HG03139 (cell line): ENCODE results near the gene BBS9.

Experiments
- ATAC-seq: cut with Tn5 transposase; IDR thresholded peaks from one replicate; pipeline ENCODE4 v1.9.1; 2021; ENCODE audit not compliant: unreplicated experiment

The BBS9 gene

DNA sequence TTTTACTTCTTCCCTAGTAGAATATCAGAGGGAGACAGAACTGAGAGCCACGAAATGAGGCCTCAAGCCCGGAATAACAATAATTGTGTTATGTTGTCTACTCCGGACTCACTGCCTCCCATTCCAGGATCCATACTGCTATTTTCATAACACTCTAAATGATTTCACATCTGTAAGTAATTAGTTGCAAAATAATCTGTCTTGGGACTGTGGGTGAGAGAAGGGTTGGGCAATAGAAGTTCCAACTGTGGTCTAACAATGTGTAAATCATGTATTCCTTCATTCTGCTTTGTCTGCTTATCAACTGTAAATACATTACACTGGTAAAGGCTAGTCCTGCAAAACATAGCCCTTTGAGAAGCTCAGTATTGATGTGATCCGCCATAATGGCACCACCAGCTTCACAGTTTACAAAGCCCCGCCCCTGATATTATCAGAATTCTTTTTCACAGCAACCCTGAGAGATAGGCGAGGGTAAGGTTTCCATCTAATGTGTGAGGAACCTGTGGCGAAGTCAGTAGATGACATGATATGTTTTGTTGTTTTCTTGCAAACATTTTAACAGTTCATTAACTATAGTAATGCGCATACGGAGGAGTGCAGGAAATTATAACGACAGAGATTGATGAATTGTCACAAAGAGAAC, 510.3 kb downstream of the BBS9 start:
- no peak for ATAC-seq

DNA sequence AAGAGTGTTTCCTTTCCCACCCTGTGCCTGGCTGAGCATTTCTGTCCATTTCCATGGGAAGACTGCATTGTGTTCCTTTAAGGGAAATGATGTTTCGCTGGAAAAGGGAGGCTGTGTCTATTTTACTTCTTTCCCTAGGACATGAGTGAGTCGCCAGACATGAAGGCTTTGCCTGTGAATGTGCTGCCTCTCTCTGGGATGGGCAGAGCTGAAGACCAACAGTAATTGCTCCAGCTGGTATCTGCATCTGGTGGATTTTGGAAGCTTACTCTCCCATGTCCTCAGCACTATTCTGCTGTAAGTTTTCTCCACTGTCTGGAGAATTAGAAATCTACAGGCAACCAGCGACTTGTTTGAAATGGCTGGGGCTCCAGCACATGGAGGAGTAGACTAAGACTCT, 511.4 kb downstream of the BBS9 start:
- no peak for ATAC-seq

DNA sequence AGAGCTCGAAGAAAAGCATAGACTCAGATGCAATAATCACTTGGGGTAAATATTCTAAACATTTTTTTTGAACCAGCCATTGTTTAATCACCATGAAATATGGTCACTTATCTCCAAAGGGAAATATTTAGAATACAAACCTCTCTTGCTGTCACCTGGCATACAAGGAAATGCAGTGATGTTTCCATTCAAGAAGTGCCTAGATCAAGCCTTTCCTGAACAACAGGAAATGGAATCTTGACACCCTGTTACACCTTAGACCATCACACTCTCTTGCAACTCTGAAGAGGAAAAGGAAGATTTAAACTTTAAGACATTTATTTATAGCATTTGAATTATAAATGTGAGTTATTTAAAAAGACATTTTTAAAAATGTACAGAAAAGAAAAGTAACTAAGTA, 512.9 kb downstream of the BBS9 start:
- ATAC-seq = no peak

DNA sequence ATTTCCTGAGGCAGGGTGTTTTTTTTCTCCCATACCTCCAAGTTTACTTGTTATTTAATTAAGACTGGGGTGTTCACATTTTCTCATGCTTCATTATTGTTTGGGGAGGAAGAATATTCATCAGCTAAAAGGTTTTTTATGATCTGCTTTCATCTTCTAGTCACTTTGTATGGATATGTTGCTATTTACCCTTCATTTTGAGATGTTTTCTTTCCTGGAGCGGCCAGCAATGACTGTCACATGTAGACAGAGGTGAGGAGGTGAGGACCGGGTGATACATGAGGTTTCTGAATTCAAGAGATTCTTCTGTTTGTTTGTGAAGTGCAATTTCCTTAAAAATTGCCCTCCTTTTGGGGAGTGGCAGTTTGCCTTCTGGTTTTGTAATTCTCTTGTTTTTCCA, 514.2 kb downstream of the BBS9 start:
- no peak for ATAC-seq

DNA sequence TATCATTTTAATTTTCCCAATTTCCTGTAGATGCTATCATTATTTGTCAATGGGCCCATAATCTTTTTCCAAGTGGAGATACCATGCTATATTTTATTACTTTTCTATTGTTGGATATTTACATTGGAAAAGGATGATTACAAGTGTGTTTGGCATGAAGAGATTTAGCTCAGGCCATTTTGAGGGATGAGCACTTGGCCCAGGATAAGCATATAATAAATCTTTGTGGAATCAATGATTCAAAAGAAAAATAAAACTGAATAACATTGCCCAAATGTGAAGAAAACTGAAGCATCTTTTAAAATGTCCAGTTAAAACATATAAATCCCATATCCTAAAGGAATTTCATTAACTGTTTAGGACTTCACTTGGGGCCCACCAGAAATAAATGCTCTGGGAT, 515.1 kb downstream of the BBS9 start:
- no peak for ATAC-seq

DNA sequence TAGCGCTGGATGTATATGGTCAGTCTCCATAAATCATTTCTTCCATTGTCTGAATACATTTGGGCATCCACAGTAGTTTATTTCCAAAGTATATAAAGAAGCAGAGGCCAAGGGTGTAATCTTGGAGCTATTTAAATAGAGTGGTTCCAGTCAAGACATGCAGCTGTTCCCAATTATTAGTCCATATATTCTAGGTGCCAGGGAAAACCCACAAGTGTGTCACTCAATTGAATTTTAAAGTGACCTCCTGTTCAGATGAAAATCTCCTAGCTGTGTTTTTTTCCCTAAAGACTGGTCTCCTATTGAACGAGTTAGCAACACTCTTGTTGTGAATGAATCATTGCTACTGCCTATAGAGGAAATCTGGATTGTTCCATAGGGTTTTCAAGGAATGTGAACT, 515.7 kb downstream of the BBS9 start:
- no peak for ATAC-seq

DNA sequence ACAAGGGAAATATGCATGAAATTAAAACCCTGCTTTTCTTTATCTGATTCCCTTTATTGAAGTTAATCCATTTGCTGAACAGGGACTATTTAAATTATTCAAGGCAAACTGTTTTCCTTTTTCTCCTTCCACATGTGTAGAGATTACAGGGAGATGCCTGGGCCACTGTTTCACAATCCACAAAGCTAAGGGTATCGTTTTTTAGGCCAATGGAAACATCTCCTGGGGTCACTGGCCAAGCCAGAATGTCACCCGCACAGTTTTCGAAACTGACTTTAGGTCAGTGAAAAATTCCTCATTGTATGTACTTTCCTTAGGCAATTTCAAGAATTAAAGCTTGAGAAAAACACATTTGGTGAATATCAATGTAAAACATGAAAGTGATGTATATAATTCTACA, 516.8 kb downstream of the BBS9 start:
- ATAC-seq = no peak

DNA sequence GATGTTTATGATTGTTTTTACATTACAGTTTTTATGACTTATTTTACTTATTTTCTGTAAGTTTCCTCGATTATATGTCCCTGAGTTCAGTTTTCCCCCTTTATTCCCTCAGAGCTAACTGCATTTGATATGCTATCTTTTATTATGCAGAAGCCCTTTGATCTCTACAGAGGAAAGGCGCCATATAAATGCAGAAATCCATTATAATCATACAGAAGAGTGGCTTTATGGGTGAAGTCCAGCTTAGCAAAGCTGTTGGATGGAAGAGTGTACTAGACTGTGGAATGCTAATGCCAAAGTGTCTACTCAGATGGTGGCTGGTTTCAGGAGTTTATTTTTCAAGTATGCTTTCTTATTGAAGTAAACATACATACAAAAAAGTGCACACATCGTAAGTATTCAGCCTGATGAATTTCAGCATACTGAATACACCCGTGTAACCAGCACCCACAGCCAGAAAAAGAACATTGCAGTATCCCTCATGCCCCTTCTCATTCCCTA, 517.6 kb downstream of the BBS9 start:
- no peak for ATAC-seq

DNA sequence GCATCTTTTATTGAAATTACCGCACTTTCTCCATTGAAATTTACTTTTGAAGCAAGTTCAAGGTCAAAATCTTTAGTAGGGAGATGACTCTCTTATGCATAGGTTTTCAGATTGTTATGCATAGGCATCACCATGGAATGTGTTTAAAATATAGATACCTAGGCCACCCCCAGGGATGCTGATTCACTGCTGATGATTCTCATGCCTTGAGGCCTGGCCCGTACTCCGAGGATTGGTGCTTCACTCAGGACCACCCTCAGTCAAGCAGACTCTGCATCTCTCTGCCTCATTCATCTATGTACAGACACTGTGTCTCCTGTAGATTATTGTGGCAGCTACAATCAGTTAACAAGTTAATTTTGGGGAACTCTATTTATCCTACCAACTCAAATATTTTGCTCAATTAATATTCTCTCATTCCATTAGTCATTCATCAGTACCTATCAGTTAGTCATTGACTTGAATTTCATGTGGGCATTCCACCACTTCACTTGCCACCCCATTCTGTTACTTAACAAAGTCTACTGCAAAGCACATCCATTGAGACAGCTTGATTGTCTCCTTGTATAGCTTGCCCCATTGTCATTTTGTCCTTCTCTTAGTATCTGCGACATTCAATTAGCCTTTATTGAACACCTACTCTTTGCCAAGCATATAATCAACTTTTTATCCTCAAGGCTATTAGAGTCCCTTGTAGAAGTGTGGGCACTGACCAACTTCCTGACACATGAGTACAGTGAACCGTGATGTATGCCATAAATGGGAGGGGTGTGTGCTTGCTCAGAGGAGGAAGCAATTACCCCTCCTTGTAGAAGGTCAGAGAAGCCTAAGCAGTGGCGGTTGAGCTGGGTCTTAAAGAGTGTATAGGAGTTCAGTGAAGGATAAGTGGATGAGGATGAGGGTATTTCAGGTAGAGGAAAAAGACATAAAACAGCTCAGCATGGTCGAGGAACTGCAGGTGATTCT, 520.4 kb downstream of the BBS9 start:
- ATAC-seq = no peak

DNA sequence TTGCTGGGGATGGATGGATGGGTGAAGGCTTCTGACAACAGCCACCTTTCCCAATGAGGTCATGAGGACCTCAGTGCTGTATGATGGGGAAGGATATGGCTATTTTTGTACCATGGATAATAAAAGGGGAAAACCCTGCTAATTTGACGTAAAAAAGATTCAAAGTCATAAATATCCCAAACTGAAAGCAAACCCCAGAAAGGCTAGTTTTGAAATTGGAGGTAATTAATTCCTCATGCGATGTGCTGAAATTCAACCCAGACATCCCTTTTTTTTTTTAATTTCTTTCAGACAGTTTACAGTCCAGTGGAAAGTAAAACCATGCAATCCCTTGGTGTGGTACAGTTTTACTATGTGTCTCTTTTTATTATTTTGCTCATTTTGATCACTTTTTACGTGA, 521.5 kb downstream of the BBS9 start:
- no peak for ATAC-seq

DNA sequence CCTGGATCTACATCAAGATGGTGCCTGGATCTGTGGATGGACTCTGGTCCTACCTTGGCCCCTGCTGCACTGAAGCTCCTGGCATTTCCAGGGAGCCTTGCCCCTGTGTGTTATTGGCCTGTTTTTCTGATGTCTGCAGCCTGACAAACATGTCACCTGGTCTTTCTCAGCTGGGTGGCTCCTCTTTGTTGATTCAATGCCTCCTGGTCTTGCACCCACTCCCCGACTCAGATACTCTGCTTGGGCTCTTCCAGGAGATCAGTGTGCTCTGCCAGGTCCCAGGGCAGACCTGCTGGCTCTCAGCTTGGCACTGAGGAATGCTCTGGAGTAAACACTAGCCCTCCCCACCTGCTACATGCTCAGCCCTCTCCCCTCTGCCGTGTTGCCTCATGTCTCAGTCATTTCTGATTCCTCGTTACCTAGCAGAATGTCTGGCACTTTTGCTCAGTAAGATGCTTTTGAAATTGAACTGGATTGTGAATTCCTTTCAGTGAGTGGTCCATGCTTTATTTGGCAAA, 522.7 kb downstream of the BBS9 start:
- ATAC-seq = no peak

DNA sequence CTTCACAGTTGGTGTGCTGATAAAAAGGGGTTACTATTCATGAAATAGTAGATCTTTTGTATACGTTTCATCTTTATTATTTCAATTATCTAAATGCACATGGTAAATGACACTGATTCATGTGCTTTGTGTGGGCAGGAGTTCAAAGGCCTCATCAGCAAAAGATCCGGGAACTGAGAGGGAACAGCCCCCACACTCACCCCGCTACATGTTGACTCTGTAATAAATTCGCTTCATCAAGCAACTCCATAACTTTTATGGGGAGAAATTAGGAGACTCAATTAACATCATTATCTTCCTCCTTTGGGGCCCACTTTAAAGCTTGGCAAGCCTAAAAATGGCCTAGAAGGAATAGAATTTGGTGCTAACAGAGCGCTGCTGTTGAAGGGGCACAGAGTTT, 525.3 kb downstream of the BBS9 start:
- no peak for ATAC-seq
